ENCODE results near the gene SLC8A1. TPM values are rescaled to one million over a fixed set of nuclear protein-coding genes. Genes with fewer than 3 reads are reported as not detected.

SLC8A1 gene
- total and polyA plus RNA-seq, 2 of the 13 experiments (the other 11 are each of a cell fraction or from before 2014, with no cell fraction given) = not detected

GRCh38 chr2:40164736-40165508 is 287.0 kb downstream of the SLC8A1 start:
- DNase-seq (ENCODE audit: low spot score) (no peak), FAIRE-seq (no peak), ATAC-seq (no peak)
- no peak for TF ChIP-seq HNRNPH1 (optimal IDR thresholded peaks at IDR 0.05; ENCODE audit: low read depth, low read length)
- TF ChIP-seq ATF7-NPFF (CRISPR knock-in tag; IDR thresholded peaks at IDR 0.05; ENCODE audit: low read depth) = no peak
- TF ChIP-seq HES4 (CRISPR knock-in tag; IDR thresholded peaks at IDR 0.05; ENCODE audit: borderline replicate concordance) = no peak
- no peak for TF ChIP-seq MXD3 (CRISPR knock-in tag; IDR thresholded peaks at IDR 0.05)
- no peak for TF ChIP-seq MAZ (IDR thresholded peaks at IDR 0.05; ENCODE audit: borderline replicate concordance, low read depth, low read length)
- no peak for TF ChIP-seq MAZ (CRISPR knock-in tag; IDR thresholded peaks at IDR 0.05; ENCODE audit: low read depth)
- TF ChIP-seq RAD51 (IDR thresholded peaks at IDR 0.05; ENCODE audit: borderline replicate concordance) = no peak
- TF ChIP-seq CENPT (CRISPR knock-in tag; IDR thresholded peaks at IDR 0.05; ENCODE audit: low read depth) = no peak
- no peak for TF ChIP-seq HBP1 (CRISPR knock-in tag; IDR thresholded peaks at IDR 0.05; ENCODE audit: low read depth)
- no peak for TF ChIP-seq NPAS2 (CRISPR knock-in tag; IDR thresholded peaks at IDR 0.05; ENCODE audit: borderline replicate concordance)
- no peak for TF ChIP-seq ZIK1 (CRISPR knock-in tag; IDR thresholded peaks at IDR 0.05; ENCODE audit: borderline replicate concordance, low read depth)
- TF ChIP-seq ZSCAN30 (CRISPR knock-in tag; IDR thresholded peaks at IDR 0.05) = no peak
- TF ChIP-seq ZBTB33 (CRISPR knock-in tag; IDR thresholded peaks at IDR 0.05) = no peak
- TF ChIP-seq ZNF766 (CRISPR knock-in tag; IDR thresholded peaks at IDR 0.05; ENCODE audit: borderline replicate concordance) = no peak
- no peak for TF ChIP-seq ZNF430 (CRISPR knock-in tag; IDR thresholded peaks at IDR 0.05)
- no peak for TF ChIP-seq SMC3 (IDR thresholded peaks at IDR 0.05; ENCODE audit: low read length)
- TF ChIP-seq ZNF589 (CRISPR knock-in tag; conservative IDR thresholded peaks at IDR 0.05) = no peak
- no peak for TF ChIP-seq ZNF337 (CRISPR knock-in tag; IDR thresholded peaks at IDR 0.05; ENCODE audit: borderline replicate concordance, low read depth)
- TF ChIP-seq KAT2B (IDR thresholded peaks at IDR 0.05; ENCODE audit: borderline replicate concordance, low read depth, low read length) = no peak
- H4K20me1 ChIP-seq (ENCODE audit: insufficient read depth, low read length) = no peaks in the 10 kb centered on the region
- no peak overlapping the region for H3K27ac ChIP-seq (ENCODE audit: extremely low read length, insufficient read depth, low read length)
- 0 out of 5 replicates have a peak, but pooled peaks cover 0 to 3% of the 10 kb centered on the region in 2 experiments for H3K27me3 ChIP-seq (ENCODE audit: control insufficient read depth in 1 of 2, insufficient read depth in 2 of 2, low read length in 2 of 2)
- no peak overlapping the region for H3K4me2 ChIP-seq (ENCODE audit: low read depth, low read length)
- no peaks in the 10 kb centered on the region for H3K4me1 ChIP-seq (ENCODE audit: insufficient read depth, low read length)
- ChIA-PET POLR2A (no interaction called here), CTCF (ENCODE audit: low intra/inter-chr PET ratio, low total read pairs) (no interaction called here)
- BruUV-seq (replicated peaks) = no TSS peak
- in situ Hi-C loops (cut with HindIII; ENCODE audit: extremely low pct_ligation_motif_present, low pct_unique_long_range_greater_than_20kb) (no loop called here), intact Hi-C loops (cut with micrococcal nuclease; ENCODE audit: unreplicated experiment) (no loop called here)
- H3K9ac ChIP-seq (ENCODE audit: insufficient read depth, low read depth, low read length) = no peak overlapping the region
- H3K4me3 ChIP-seq (replicated peaks in 1 of 3; ENCODE audit: insufficient read depth in 1 of 3, low read depth in 2 of 3, low read length in 3 of 3) = no peak overlapping the region
- WGBS (ENCODE audit: low lambda C conversion rate) = 19% methylated on average over 9 of the region's 9 CpGs
- H3K79me2 ChIP-seq (ENCODE audit: insufficient read depth, low read length) = no peaks in the 10 kb centered on the region
- no peaks in the 10 kb centered on the region for H3K9me3 ChIP-seq (ENCODE audit: low read length)
- H3K36me3 ChIP-seq (replicated peaks in 1 of 2; ENCODE audit: control insufficient read depth in 1 of 2, insufficient read depth in 2 of 2, low read length in 2 of 2) = no peaks in the 10 kb centered on the region
- no peak overlapping the region for H2AFZ ChIP-seq (ENCODE audit: low read length)
